ENCODE results near the gene WNT8A.

- TF ChIP-seq, protein P1, sequence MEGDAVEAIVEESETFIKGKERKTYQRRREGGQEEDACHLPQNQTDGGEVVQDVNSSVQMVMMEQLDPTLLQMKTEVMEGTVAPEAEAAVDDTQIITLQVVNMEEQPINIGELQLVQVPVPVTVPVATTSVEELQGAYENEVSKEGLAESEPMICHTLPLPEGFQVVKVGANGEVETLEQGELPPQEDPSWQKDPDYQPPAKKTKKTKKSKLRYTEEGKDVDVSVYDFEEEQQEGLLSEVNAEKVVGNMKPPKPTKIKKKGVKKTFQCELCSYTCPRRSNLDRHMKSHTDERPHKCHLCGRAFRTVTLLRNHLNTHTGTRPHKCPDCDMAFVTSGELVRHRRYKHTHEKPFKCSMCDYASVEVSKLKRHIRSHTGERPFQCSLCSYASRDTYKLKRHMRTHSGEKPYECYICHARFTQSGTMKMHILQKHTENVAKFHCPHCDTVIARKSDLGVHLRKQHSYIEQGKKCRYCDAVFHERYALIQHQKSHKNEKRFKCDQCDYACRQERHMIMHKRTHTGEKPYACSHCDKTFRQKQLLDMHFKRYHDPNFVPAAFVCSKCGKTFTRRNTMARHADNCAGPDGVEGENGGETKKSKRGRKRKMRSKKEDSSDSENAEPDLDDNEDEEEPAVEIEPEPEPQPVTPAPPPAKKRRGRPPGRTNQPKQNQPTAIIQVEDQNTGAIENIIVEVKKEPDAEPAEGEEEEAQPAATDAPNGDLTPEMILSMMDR (conservative IDR thresholded peaks at IDR 0.05), result no peak
- TF ChIP-seq ZFX (IDR thresholded peaks at IDR 0.05), result no peak
Observed at GRCh38 chr5:138064526-138064925, 19.3 kb upstream of the WNT8A start.
